Stimulated activated CD8-positive, alpha-beta memory T cell treated with anti-CD3 and anti-CD28 coated beads, Interleukin-7, amount 100 ng/mL, for 1 hour (primary cell): Measurements from ENCODE around the gene SLC7A1.
A peak's percentile ranks its signal among the peaks of the same experiment; 100 is the strongest.

Source experiments
- DNase-seq, 2 donors: peaks; one replicate each; pipeline ENCODE4 v3.0.0-alpha.2; 2020; ENCODE audit warnings: low read depth in 2 of 2

The SLC7A1 gene

DNA sequence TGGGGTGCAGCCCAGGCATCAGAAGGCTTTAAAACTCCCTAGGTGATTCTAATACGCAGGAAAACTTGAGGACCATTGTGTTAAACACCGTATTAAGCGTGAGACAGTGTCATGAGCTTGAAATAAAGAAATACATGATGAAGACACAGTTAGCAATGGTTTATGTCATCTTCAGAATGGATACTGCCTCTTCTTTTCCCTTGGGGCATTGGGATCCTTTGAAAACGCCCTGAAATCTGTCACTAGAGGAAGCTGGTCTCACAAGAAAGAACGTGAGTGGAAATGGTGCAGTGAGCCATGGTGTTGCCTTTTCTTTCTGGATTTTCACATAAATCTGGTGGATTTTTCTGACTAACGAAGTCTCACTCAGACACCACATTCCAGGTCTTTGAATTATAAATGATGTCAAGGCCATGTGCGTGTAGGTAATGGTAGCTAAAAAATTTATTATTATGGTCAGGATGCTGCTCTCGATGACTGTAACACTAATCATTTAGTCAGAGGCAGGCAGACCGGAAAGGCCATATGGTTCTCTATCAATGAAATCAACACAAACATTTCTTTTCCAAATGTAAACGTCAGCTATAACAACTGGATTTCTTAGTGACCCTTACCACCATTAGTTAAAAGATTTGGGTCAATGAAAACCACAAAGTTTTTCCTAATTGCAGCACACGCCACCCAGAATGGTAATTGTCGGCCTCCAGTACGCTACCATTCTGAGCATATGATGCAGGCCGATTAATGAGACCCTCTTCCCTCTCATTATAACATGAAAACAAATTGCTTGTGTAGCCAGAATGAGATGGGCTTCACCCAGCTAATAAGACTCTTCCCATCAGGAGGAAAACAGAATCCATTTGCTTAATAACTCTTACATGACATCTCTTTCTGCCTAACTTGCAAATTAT, 105.6 kb downstream of the SLC7A1 start:
- no peak for DNase-seq

DNA sequence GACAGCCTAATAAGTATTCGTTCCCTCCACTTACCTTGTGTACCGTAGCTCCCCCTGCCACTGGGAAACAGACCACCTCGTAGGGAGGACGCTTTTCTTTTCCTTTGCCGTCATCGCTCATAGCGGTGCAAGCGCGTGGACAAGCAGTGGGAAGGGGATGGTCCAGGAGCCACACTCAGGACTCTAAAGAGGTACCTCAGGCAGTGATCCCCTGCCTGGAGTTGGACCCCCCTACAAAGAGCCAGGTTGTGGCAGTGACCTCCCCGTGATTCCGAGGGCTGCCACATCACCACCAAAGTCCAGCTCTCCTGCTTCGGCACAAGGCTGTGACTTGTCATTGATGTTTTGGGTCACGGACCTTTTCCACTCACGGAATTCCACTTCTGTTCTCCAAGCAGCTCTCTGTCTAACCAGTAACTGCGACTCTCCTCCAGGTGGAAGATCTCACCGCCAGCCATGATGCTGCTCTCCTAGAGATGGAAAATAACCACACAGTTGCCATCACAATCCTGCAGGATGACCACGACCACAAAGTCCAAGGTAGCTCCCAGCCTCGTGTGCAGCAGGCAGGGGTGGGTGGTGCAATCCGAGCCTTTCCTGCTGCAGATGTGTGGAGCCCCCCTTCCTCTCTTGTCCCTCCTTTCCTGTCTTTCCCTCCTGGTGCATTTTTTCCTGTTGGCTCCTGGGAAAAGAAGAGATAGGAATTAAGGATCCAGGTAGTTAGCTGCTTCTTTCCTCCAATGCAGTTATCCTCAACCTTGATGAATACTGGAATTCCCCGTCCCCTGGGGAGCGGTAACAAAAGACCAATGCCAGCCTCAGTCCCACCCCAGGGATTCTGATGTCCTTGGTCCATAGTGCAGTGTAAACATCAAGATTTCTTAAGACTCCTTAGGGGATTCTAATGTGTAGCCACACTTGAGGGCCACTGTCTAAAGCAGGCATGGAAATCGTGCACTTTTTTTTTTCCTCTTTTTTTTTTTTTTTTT, 107.7 kb downstream of the SLC7A1 start:
- DNase-seq, result no peak

DNA sequence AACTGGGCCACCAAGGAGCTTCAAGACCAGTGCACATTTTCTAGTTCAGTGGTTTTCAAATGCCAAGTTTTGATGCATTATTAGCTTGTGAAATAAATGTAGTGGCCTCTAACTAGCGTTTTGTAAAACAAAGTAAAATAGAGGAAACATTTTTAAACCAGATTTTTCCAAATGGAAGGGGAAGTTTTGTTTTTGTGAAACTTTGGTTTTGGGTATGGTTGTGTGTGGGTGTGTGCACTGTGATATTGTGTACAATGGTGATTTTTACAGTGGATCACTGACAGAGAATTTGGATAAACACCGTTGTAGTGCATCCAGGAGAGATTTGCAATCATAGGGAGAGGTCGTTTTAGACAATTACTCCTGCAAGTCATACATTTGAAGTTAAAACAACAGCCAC, 108.9 kb downstream of the SLC7A1 start:
- no peak for DNase-seq

DNA sequence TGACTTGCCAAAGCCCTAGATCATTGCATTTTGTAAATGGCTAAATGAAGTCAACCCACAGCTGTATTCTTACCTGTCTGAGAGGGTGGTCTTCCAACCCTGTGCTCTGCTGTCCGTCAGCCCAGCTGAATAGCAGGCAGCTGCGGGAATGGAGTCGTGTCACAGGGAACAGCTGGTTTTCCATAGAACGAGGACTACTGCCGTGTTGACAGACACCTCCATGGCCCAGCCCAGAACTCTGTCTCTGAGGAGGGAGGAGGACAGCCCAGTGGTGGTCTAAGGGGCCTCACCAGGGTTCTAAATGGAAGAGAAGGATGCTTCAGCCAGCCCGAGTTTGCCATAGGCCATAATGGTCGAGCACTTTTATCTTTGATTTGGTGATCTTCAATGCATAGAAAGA, 110.7 kb downstream of the SLC7A1 start:
- DNase-seq, result no peak

DNA sequence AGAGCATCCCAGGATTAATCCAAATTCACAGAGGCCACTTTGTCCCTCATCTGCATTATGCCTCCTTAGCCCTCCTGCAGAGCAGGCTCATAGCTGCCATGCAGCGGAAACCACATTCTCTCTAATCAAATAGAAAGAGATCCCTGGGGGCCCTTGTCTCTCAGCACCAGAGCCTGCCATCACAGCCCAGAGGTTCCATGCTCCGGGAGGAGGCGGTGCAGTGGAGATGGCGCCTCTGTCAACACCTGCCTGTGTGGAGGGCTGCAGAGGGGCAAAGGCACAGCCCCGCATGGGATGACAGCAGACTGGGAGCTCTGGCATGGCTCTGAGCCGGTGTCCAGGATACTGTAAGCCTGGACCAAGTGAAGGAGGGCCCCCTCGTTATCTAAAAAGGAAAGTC, 111.3 kb downstream of the SLC7A1 start:
- DNase-seq, result no peak

DNA sequence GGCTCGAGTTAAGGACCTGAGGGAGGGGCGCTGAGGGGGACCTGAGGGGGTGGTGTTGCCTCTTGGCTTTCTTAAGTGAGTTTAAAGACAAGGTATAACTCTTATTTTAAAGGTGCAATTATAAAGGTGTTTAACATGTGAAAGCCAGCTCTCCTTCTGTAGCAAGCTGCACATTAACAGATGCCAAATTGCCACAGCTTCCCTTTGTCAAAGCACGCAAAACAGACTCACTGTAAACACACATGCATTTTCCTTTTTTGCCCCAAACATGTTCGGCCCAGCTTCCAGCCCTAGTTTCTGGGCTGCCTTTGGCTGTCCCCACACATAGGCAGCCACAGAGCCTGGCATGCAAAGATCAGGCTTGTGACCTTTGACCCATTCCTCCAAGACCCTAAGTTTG, 111.9 kb downstream of the SLC7A1 start:
- no peak for DNase-seq

DNA sequence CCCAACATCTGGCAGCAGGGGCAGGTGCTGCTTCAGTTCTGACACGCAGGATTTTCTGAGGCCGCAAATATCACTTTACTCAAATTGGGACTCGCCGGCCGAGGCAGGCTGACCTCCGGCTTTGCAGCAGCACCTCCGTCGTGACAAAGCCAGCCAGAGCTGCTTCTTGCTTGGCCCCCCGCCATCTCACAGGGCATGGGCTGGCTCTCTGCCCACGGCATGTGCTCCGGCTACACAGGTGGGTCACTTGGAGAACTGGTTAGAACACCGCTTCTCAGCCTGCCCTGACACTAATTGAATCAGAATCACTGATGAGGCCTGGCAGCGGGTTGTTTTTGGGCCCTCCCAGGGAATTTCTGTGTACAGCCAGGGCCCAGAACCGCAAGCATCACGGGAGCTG, 112.3 kb downstream of the SLC7A1 start:
- DNase-seq, result no peak

DNA sequence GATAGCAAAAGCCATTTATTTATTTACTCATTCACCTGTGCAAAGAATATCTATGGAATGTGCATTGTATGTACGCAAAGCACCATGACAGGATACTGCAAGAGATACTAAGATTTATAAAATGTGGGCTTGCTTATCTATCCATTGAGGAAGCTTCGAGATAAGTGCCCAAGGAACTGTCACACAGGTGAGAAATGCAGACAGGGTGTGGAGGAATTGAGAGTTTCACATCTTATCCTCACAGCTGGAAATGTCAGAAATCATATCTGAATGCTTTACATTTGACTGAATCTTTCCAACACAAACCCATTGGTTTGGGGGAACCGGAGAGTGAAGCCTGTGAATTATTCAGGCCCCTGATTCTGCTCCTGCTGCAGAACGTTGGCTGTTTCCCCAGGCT, 113.0 kb downstream of the SLC7A1 start:
- no peak for DNase-seq

DNA sequence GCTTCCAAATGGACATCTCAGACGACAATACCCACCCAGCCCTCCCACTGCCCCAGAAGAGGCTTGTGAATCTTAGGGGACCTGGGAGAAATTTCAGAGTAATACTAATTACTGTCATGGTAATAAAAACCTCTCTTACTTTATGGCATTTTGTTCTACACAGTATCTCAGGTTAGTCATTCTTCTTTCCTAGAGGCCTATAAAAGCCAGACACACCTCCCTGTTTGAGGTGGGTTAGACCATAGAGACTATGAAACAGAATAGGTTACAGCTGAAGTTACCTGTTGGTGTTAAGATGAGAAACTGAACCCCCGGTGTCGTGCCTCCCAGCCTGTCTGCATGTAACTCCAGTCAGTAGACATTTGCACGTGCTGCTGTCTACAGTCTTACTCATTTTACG, 113.9 kb downstream of the SLC7A1 start:
- DNase-seq, result no peak

DNA sequence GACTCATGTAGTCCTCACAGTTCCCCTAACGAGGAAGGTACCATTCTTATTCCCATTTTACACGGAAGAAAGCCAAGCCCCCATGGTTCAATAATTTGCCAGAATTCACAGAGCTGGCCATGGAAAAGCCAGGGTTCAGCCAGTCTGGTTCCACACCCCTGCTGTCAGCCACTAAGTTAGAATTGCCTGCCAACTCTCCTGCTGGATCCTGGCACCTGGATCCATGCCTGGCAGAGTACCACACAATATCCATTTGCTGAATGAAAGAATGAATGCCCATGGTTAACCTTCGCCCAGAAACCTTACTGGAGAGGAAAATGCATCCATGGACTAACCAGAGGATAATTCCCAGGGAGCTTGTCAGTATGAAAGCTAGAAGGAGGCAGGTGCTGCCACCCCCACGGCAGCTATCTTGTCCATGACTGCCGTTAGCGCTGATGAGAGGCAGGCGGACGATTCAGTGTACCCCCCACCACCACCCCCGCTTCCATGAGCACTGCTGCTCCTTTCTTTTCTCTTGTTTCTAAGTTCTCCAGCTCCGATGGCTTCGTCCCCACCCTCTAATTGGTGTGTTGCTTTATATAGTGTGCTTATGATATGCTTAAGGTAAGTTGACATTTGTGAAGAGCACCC, 114.5 kb downstream of the SLC7A1 start:
- DNase-seq, result no peak

DNA sequence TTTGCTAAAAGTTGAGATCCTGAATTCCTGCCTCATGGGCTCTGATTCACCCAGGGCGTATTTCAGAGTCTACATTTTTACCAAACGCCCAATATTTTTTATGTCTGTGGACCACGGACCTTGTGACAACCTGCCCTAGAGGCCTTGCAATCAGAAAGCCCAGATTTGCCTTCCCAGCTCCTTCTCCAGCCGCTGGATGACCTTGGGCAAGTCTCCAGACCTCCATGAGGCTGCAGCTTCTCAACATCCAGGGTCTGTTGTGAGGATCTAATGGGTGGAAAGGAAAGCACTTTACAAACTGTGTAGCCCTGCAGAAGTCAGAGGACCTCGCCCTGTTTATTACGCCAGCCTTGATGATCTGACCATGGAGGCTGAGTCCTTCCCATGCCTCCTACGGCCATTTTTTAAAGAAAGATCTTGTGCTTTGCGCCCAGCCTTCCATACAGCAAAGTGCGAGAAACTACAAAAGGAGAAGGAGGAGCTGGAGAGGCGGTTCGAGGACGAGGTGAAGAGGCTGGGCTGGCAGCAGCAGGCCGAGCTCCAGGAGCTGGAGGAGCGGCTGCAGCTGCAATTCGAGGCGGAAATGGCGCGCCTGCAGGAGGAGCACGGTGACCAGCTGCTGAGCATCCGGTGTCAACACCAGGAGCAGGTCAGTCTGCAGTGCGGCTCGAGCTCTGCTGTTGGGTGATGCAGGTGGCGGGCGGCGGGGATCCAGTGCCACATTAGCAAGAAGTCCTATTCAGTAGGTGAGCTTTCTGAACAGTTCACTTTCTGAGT, 115.6 kb downstream of the SLC7A1 start:
- DNase-seq, result no peak

DNA sequence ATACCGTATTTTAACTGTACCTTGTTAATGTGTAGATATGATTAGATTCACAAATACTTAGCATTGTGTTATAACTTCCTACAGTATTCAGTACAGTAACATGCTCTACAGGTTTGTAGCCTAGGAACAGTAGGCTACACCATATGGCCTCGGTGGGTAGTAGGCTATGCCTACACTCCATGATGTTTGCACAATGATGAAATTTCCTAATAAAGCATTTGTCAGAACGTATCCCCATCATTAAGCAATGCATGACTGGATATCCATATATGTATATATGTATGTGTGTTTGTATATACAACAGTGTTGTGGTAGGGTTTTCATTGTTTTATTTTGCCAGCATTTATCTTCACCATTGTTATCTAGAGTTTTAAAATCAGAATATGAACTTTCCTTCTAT, 119.4 kb downstream of the SLC7A1 start:
- DNase-seq, result no peak

DNA sequence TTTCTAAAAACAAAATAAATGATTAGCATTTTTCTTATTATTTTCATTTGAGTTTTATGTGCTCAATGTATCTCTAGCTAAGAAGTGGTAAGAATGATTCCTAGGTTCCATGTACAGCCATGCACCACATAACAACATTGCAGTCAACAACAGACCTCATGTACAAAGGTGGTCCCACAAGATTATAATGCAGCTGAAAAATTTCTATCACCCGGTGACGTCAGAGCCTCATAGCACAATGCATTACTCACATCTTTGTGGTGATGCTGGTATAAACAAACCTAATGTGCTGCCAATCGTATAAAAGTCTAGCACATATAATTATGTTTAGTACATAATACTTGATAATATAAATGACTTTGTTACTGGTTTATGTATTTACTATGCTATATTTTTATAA, 120.5 kb downstream of the SLC7A1 start:
- no peak for DNase-seq

DNA sequence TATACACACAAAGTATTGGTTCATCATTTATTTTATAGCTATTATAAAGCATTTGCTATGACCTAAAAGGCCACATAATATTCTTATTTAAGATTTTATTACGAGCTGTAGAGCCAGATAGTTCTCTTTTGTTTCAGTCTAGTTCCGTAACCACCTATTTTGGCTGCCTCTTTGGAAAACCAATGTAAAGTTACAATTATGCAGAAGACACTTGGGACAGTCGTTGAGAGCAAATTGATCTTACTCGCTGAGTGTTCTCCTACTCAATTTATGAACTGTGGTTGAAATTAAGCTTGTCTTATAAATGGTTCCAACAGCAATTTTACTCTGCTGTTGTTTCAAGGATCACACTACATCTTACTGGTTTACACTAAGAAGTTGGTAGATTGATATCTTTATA, 122.3 kb downstream of the SLC7A1 start:
- DNase-seq, result no peak

DNA sequence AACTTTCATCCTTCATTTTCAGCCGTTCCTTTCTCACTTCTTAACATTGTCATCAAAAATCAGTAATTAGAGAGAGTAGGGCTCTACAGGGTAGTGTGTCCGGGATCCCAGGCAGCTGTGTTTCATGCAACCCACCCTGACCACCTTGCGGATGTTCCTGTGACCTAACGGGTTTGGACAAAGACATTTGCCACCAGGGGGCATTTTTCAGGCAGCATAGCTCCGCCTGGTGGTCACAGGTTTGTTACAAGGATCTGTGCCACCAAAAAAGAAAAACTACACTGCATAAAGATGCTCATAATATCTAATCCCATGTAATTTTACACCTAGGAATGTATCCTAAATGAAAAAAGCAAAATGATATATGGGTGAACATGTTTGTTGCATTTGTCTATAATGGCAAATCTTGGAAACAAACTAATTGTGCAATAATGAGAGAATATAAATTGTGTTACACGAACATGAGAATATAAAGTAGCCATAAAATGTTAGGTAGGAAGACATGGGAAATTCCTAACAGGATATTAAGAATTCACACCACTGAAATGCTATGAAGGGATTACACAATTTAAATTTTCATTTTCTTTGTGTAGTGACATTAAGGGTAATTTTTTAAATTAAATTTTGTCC, 123.0 kb downstream of the SLC7A1 start:
- DNase-seq, result peak in 1 of 2 donors; percentile 9

DNA sequence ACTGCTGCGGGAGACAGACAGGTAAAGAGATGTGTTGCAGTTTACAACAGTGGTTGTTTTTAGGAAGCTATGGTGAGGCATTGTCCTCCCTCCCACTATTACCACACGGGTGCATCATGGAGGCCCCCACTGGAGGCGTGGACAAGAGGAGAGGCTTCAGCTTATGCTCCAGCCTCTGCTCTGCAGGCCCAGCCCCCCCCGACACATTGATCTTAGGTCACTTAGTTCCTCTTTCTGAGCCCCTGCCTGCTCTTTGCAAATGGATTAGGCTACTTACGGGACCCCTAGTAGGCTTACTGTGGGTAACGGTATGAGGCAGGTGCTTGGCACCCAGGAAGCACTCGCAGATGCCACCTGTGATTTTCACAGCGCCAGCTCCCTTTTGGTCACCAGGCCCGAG, 123.9 kb downstream of the SLC7A1 start:
- DNase-seq, result no peak

DNA sequence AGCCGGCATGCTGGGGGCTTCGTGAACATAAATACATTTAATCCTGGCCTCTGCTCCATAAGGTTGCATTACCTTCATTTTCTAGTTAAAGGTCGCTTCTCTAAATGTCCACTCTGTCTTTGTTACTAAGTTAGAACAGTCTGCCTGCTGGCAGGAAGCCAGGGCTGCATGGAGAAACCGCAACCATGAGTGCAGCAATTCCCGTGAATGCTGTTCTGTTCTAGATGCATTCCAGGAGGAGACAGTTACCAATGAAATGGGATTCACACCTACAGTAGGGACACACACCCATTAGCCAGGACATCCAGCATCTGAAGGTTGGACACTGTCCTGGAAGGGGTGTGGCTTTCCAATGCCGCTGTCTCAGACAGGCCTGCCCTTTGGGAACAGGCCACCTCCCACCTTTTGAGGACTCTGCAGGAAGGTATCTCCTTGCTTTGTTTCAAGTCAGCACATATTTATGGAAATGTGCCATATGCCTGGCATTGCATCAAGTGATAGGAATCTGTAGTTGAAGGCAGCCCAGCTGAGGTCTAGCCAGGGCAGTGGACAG, 129.7 kb downstream of the SLC7A1 start:
- DNase-seq, result no peak

DNA sequence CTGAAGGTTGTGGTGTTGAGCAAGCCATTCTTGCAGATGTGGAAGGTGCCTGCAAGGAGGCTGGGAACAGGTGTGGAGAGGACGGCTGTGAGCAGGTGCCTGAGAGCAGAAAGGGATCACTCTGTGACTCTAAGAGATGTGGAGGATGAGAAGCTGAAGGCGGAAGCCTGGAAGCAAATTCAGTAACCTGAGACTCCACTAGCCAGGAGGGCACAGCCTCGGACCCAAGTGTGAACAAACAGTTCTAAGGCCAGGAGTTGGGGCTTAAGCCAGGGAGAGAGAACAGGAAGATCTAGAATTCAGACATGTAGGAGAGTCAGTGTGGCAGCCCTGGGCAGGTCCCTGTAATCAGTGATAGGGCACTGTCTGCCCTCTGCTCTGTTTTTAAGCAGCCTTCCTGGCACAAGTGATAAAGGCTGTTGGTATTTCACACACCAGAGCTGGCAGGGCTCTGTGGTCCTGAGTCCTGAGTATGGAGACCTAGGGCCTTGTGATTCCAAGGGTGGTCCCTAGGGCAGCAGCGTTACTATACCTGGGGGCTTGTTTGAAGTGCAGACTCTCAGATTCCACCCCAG, 131.3 kb downstream of the SLC7A1 start:
- DNase-seq, result no peak

DNA sequence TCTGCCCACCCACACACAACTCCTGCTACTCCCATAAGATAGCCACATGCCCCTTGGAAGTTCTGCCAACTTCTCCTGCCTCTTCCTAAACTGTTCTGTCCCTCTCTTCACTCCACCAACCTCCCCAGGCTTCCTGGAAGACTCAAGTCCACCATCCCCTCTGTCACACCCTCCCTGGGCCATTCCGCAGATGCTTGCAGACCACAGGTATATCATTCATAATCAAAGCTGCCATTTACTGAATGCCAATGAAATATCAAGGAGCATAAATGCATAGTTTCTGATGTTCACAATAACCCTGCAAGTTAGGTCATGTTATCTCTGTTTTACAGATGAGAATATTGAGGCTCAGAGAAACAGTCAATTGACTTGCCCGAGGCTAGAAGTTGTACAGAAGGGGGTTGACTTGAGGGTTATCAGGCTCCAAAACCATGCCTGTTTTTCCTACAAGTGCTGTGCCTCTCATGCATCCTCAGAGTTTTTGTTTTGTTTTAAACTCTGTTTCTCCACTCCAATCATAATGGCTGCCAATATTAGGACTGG, 135.6 kb downstream of the SLC7A1 start:
- DNase-seq, result no peak
